Stimulated activated naive CD8-positive, alpha-beta T cell treated with anti-CD3 and anti-CD28 coated beads, Interleukin-15, Interleukin-2, amounts not matched to agents 100 ng/mL and 50 ng/mL, for 24 hours (primary cell): ENCODE results near the gene L2HGDH.
"Not testable (repeated sequence)": the region's sequence is repeated elsewhere in the genome, so short reads cannot be mapped to it uniquely, and the experiment has no call there.

Experiments used
- H3K27ac Mint-ChIP-seq: one replicate; pipeline ENCODE4 v1.8.0; 2021; ENCODE audit warnings: mild to moderate bottlenecking, mixed read lengths
- H3K27me3 Mint-ChIP-seq: one replicate; pipeline ENCODE4 v1.8.0; 2021; ENCODE audit warnings: mixed read lengths
- H3K36me3 Mint-ChIP-seq: one replicate; pipeline ENCODE4 v1.8.0; 2021; ENCODE audit warnings: low read depth, mixed read lengths
- H3K4me1 Mint-ChIP-seq: one replicate; pipeline ENCODE4 v1.8.0; 2021; ENCODE audit warnings: low read depth, mixed read lengths
- H3K4me3 Mint-ChIP-seq: one replicate; pipeline ENCODE4 v1.8.0; 2021; ENCODE audit warnings: mild to moderate bottlenecking, mixed read lengths
- H3K9me3 Mint-ChIP-seq: one replicate; pipeline ENCODE4 v1.8.0; 2021; ENCODE audit warnings: mixed read lengths

Gene L2HGDH

GRCh38 chr14:50311972-50312733, at the start of gene L2HGDH, which contains the start of gene DMAC2L:
Gene L2HGDH, minus strand, starts transcription at chr14:50312229. Its CDS starts 79 bp downstream, at chr14:50312150.
Gene DMAC2L, plus strand, starts transcription at chr14:50312324. Its CDS starts 9,164 bp downstream, at chr14:50321488.
- peaks cover 45% of the 10 kb centered on the region for H3K4me1 Mint-ChIP-seq

GRCh38 chr14:50360851-50361250, 48.8 kb upstream of the L2HGDH start:
- no peaks in the 10 kb centered on the region for H3K27me3 Mint-ChIP-seq
- no peak overlapping the region for H3K4me3 Mint-ChIP-seq
- peaks cover 23% of the 10 kb centered on the region for H3K4me1 Mint-ChIP-seq
- peaks cover 38% of the 10 kb centered on the region for H3K36me3 Mint-ChIP-seq
- peaks cover 6% of the 10 kb centered on the region for H3K9me3 Mint-ChIP-seq
- no peak overlapping the region for H3K27ac Mint-ChIP-seq

More at GRCh38 chr14:50311972-50312733, at the start of gene L2HGDH, which contains the start of gene DMAC2L:
- H3K27ac Mint-ChIP-seq, result peak within 1 kb of the TSS; percentile 92
- peak within 1 kb of the TSS; percentile 94 for H3K4me3 Mint-ChIP-seq
- no peaks in the 10 kb centered on the region for H3K27me3 Mint-ChIP-seq
- peaks cover 36% of the 10 kb centered on the region for H3K36me3 Mint-ChIP-seq
- peaks cover 4% of the 10 kb centered on the region for H3K9me3 Mint-ChIP-seq

- Mint-ChIP-seq H3K36me3 (peaks cover 38% of the 10 kb centered on the region), H3K4me3 (no peak overlapping the region), H3K27ac (no peak overlapping the region), H3K4me1 (peaks cover 27% of the 10 kb centered on the region), H3K27me3 (no peaks in the 10 kb centered on the region), H3K9me3 (peaks cover 6% of the 10 kb centered on the region)
These were observed 48.1 kb upstream of the L2HGDH start for GRCh38 chr14:50360093-50360492.

GRCh38 chr14:50359631-50360030, 47.6 kb upstream of the L2HGDH start:
- Mint-ChIP-seq H3K27me3 (no peaks in the 10 kb centered on the region), H3K36me3 (peaks cover 38% of the 10 kb centered on the region), H3K27ac (no peak overlapping the region), H3K9me3 (peaks cover 6% of the 10 kb centered on the region), H3K4me1 (peaks cover 23% of the 10 kb centered on the region), H3K4me3 (no peak overlapping the region)

GRCh38 chr14:50357753-50358395, 45.8 kb upstream of the L2HGDH start:
- no peak overlapping the region for H3K27ac Mint-ChIP-seq
- peaks cover 11% of the 10 kb centered on the region for H3K4me1 Mint-ChIP-seq
- no peaks in the 10 kb centered on the region for H3K27me3 Mint-ChIP-seq
- no peak overlapping the region for H3K4me3 Mint-ChIP-seq
- peaks cover 6% of the 10 kb centered on the region for H3K9me3 Mint-ChIP-seq
- peaks cover 37% of the 10 kb centered on the region for H3K36me3 Mint-ChIP-seq

- no peak overlapping the region for H3K4me3 Mint-ChIP-seq
- peaks cover 31% of the 10 kb centered on the region for H3K36me3 Mint-ChIP-seq
- peaks cover 4% of the 10 kb centered on the region for H3K4me1 Mint-ChIP-seq
- H3K9me3 Mint-ChIP-seq, result no peaks in the 10 kb centered on the region
- H3K27ac Mint-ChIP-seq, result no peak overlapping the region
- no peaks in the 10 kb centered on the region for H3K27me3 Mint-ChIP-seq
These were observed 45.1 kb upstream of the L2HGDH start for GRCh38 chr14:50357124-50357523.

GRCh38 chr14:50356283-50356682, 44.3 kb upstream of the L2HGDH start:
- not testable (repeated sequence) for H3K4me1 Mint-ChIP-seq, H3K9me3 Mint-ChIP-seq, H3K4me3 Mint-ChIP-seq, H3K27ac Mint-ChIP-seq, H3K27me3 Mint-ChIP-seq
- H3K36me3 Mint-ChIP-seq, result peaks cover 31% of the 10 kb centered on the region

GRCh38 chr14:50355692-50356091, 43.7 kb upstream of the L2HGDH start:
- Mint-ChIP-seq H3K4me3 (no peak overlapping the region), H3K4me1 (peaks cover 4% of the 10 kb centered on the region), H3K27me3 (no peaks in the 10 kb centered on the region), H3K36me3 (peaks cover 31% of the 10 kb centered on the region), H3K9me3 (no peaks in the 10 kb centered on the region), H3K27ac (no peak overlapping the region)

- Mint-ChIP-seq H3K27ac (no peak overlapping the region), H3K36me3 (peaks cover 31% of the 10 kb centered on the region), H3K27me3 (no peaks in the 10 kb centered on the region), H3K4me1 (peaks cover 4% of the 10 kb centered on the region), H3K9me3 (no peaks in the 10 kb centered on the region), H3K4me3 (no peak overlapping the region)
These were observed 42.5 kb upstream of the L2HGDH start for GRCh38 chr14:50354527-50354926.

- H3K4me3 Mint-ChIP-seq, result no peak overlapping the region
- no peaks in the 10 kb centered on the region for H3K27me3 Mint-ChIP-seq
- H3K4me1 Mint-ChIP-seq, result peaks cover 4% of the 10 kb centered on the region
- no peaks in the 10 kb centered on the region for H3K9me3 Mint-ChIP-seq
- H3K27ac Mint-ChIP-seq, result no peak overlapping the region
- peaks cover 22% of the 10 kb centered on the region for H3K36me3 Mint-ChIP-seq
These were observed 41.1 kb upstream of the L2HGDH start for GRCh38 chr14:50353126-50353525.

GRCh38 chr14:50352584-50352983, 40.6 kb upstream of the L2HGDH start:
- H3K9me3 Mint-ChIP-seq, result no peaks in the 10 kb centered on the region
- peaks cover 17% of the 10 kb centered on the region for H3K36me3 Mint-ChIP-seq
- H3K4me1 Mint-ChIP-seq, result peaks cover 4% of the 10 kb centered on the region
- H3K27me3 Mint-ChIP-seq, result no peaks in the 10 kb centered on the region
- no peak overlapping the region for H3K4me3 Mint-ChIP-seq
- no peak overlapping the region for H3K27ac Mint-ChIP-seq

- Mint-ChIP-seq H3K27me3 (no peaks in the 10 kb centered on the region), H3K27ac (no peak overlapping the region), H3K4me1 (peaks cover 8% of the 10 kb centered on the region), H3K36me3 (peaks cover under 1% of the 10 kb centered on the region), H3K9me3 (no peaks in the 10 kb centered on the region), H3K4me3 (no peak overlapping the region)
These were observed 38.9 kb upstream of the L2HGDH start for GRCh38 chr14:50350975-50351374.

GRCh38 chr14:50348933-50349332, 36.9 kb upstream of the L2HGDH start:
- no peaks in the 10 kb centered on the region for H3K9me3 Mint-ChIP-seq
- no peaks in the 10 kb centered on the region for H3K36me3 Mint-ChIP-seq
- no peak overlapping the region for H3K4me3 Mint-ChIP-seq
- H3K27me3 Mint-ChIP-seq, result no peaks in the 10 kb centered on the region
- peaks cover 16% of the 10 kb centered on the region for H3K4me1 Mint-ChIP-seq
- H3K27ac Mint-ChIP-seq, result no peak overlapping the region

GRCh38 chr14:50347521-50347920, 35.5 kb upstream of the L2HGDH start:
- Mint-ChIP-seq H3K27ac (no peak overlapping the region), H3K9me3 (no peaks in the 10 kb centered on the region), H3K4me3 (no peak overlapping the region), H3K4me1 (peaks cover 31% of the 10 kb centered on the region), H3K27me3 (no peaks in the 10 kb centered on the region), H3K36me3 (no peaks in the 10 kb centered on the region)

GRCh38 chr14:50345846-50346422, 33.9 kb upstream of the L2HGDH start:
- H3K9me3 Mint-ChIP-seq, result no peaks in the 10 kb centered on the region
- H3K4me1 Mint-ChIP-seq, result peaks cover 36% of the 10 kb centered on the region

More at GRCh38 chr14:50345846-50346422, 33.9 kb upstream of the L2HGDH start:
- no peaks in the 10 kb centered on the region for H3K36me3 Mint-ChIP-seq
- no peaks in the 10 kb centered on the region for H3K27me3 Mint-ChIP-seq
- H3K4me3 Mint-ChIP-seq, result no peak overlapping the region
- H3K27ac Mint-ChIP-seq, result no peak overlapping the region
